Testis (tissue), 3 donors: ENCODE measurements around the gene MRPL42. TPM values are rescaled to one million over a fixed set of nuclear protein-coding genes. Genes with fewer than 3 reads are reported as not detected.
"Not testable (repeated sequence)": the region's sequence is repeated elsewhere in the genome, so short reads cannot be mapped to it uniquely, and the experiment has no call there.

Source experiments
- DNase-seq: peaks from one replicate; pipeline ENCODE4 v3.0.0-alpha.2; 2019
- H3K27ac ChIP-seq, 2 donors: fragments of 200-600 bp; sonication (generic); one replicate each; pipeline ENCODE4 v1.5.1; 2019
- H3K27me3 ChIP-seq: fragments of 200-600 bp; sonication (generic); one replicate; pipeline ENCODE4 v1.5.1; 2019
- H3K36me3 ChIP-seq: fragments of 200-600 bp; sonication (generic); one replicate; pipeline ENCODE4 v1.5.1; 2017; ENCODE audit warnings: low read depth; ENCODE audit errors: missing control alignments
- H3K4me1 ChIP-seq: fragments of 200-600 bp; sonication (generic); one replicate; pipeline ENCODE4 v1.5.1; 2019
- H3K4me3 ChIP-seq, 2 donors: fragments of 200-600 bp; sonication (generic); one replicate each; pipeline ENCODE4 v1.5.1; 2017 to 2019
- H3K9me3 ChIP-seq: fragments of 200-600 bp; sonication (generic); one replicate; pipeline ENCODE4 v1.5.1; 2017
- CTCF ChIP-seq, 3 experiments: fragments of 450-650 bp in 2 of 3; fragments of 200-600 bp in 1 of 3; sonication (generic) in 1 of 3; IDR thresholded peaks; one replicate each; pipeline ENCODE4 v1.5.1; 2016 to 2019; ENCODE audit warnings: antibody characterized with exemption in 3 of 3, mild to moderate bottlenecking in 2 of 3, moderate library complexity in 1 of 3
- POLR2A ChIP-seq: fragments of 450-650 bp; IDR thresholded peaks from one replicate; pipeline ENCODE4 v1.6.1; 2017; ENCODE audit warnings: antibody characterized with exemption, mild to moderate bottlenecking, moderate library complexity
- WGBS, 2 donors: methylation state at CpG; one replicate each; pipeline ENCODE4 v1.1.5; 2018; 5-methylcytosine and 5-hydroxymethylcytosine counted together
- intact Hi-C: fragments of 100-400 bp; cut with DNase I; formaldehyde crosslinking; loops from one replicate; pipeline ENCODE4 v1.15.1; 2023; ENCODE audit warnings: low total_unique reads
- polyA plus RNA-seq: library from polyadenylated mRNA; stranded (reverse); fragments of 350-450 nt; fragmentation: Illumina TruSeq; extraction: RNeasy Lipid Tissue Mini Kit (QIAGEN cat#74804); gene quantifications from one replicate; pipeline ENCODE4 v1.2.3, GENCODE V29; 2014; ENCODE audit warnings: low read depth, low replicate concordance; ENCODE audit not compliant: insufficient read depth
- total RNA-seq, 2 donors: library from RNA; depleted of rRNA; stranded (reverse); fragments of >200 nt; gene quantifications; one replicate each; pipeline ENCODE4 v1.2.3, GENCODE V29; 2016

The MRPL42 gene
- total and polyA plus RNA-seq, 3 donors from 2014 or later: 38.8 to 93.5 (median 39.6) TPM

GRCh38 chr12:93494096-93494495 lies 26.8 kb downstream of the MRPL42 start:
- intact Hi-C loops: no loop called here

GRCh38 chr12:93497456-93497855 lies 30.1 kb downstream of the MRPL42 start:
- H3K4me1 ChIP-seq: no peaks in the 10 kb centered on the region
- H3K36me3 ChIP-seq: no peaks in the 10 kb centered on the region
- DNase-seq: no peak
- no peak overlapping the region for H3K27ac ChIP-seq
- WGBS, 2 donors: 88 to 92% methylated on average over 1 of the region's 1 CpG
- no peak overlapping the region for H3K4me3 ChIP-seq
- TF ChIP-seq CTCF (IDR thresholded peaks at IDR 0.05) (no peak), POLR2A (no peak)
- no peaks in the 10 kb centered on the region for H3K9me3 ChIP-seq
- intact Hi-C loops: no loop called here
- no peaks in the 10 kb centered on the region for H3K27me3 ChIP-seq

More at GRCh38 chr12:93494096-93494495, 26.8 kb downstream of the MRPL42 start:
- H3K27ac ChIP-seq: no peak overlapping the region
- H3K4me1 ChIP-seq: no peaks in the 10 kb centered on the region
- H3K36me3 ChIP-seq: no peaks in the 10 kb centered on the region
- H3K4me3 ChIP-seq: no peak overlapping the region
- no peak for TF ChIP-seq POLR2A
- no peak for TF ChIP-seq CTCF (IDR thresholded peaks at IDR 0.05)
- no peak for DNase-seq
- H3K9me3 ChIP-seq: no peaks in the 10 kb centered on the region
- H3K27me3 ChIP-seq: no peaks in the 10 kb centered on the region
- 88 to 97% methylated on average over 3 of the region's 3 CpGs for WGBS, 2 donors

- H3K4me1 ChIP-seq, H3K27me3 ChIP-seq, H3K9me3 ChIP-seq, H3K4me3 ChIP-seq, intact Hi-C loops, H3K36me3 ChIP-seq, DNase-seq, H3K27ac ChIP-seq: not testable (repeated sequence)
- no CpG with 5 or more reads among the region's 1 CpG for WGBS, 2 donors
Observed at GRCh38 chr12:93498813-93499212, 31.5 kb downstream of the MRPL42 start.

- 88 to 96% methylated on average over 1 of the region's 1 CpG for WGBS, 2 donors
Observed at GRCh38 chr12:93500201-93500600, 32.9 kb downstream of the MRPL42 start.

GRCh38 chr12:93500667-93501066 lies 33.4 kb downstream of the MRPL42 start:
- intact Hi-C loops: no loop called here
- no peaks in the 10 kb centered on the region for H3K36me3 ChIP-seq
- WGBS, 2 donors: 72 to 82% methylated on average over 2 of the region's 2 CpGs

More at GRCh38 chr12:93500201-93500600, 32.9 kb downstream of the MRPL42 start:
- DNase-seq: no peak
- H3K36me3 ChIP-seq: no peaks in the 10 kb centered on the region
- intact Hi-C loops: no loop called here
- no peak for TF ChIP-seq CTCF (IDR thresholded peaks at IDR 0.05)
- no peak for TF ChIP-seq POLR2A
- no peak overlapping the region for H3K27ac ChIP-seq
- no peaks in the 10 kb centered on the region for H3K4me1 ChIP-seq
- no peaks in the 10 kb centered on the region for H3K9me3 ChIP-seq
- H3K27me3 ChIP-seq: no peaks in the 10 kb centered on the region
- H3K4me3 ChIP-seq: no peak overlapping the region

More at GRCh38 chr12:93500667-93501066, 33.4 kb downstream of the MRPL42 start:
- Histone ChIP-seq H3K4me3 (no peak overlapping the region), H3K9me3 (no peaks in the 10 kb centered on the region), H3K4me1 (no peaks in the 10 kb centered on the region), H3K27ac (no peak overlapping the region), H3K27me3 (no peaks in the 10 kb centered on the region)
- TF ChIP-seq CTCF (IDR thresholded peaks at IDR 0.05) (no peak), POLR2A (no peak)
- no peak for DNase-seq
